ENCODE data around the gene ZNF740. TPM values are rescaled to one million over a fixed set of nuclear protein-coding genes. Genes with fewer than 3 reads are reported as not detected.

ZNF740 gene
- polyA plus RNA-seq, 1 of the 3 experiments (the other 2 are of a cell fraction) = 14.6 TPM

DNA sequence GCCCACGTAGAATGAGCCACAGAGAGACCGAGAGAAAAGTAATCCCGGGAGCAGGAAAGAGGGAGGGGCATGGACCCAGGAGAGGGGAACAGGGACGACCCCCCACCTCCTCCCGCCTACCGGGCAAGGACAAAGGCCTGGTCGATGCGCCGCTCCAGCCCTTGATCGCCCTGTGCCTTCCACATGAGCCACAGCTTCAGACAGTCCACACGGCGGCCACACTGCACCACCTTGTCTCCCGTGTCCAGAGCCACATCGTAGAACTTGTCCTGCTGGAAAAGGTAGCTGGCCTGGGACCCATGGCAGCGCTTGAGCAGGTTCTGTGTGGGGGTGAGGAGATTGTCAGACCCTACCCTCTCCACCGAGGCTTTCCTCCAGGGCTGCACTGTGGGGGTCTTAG, 20.5 kb upstream of the ZNF740 start:
- POLR2A ChIA-PET = interaction anchor here (0.9 to 2.8 kb wide), 6 partner anchors 15 to 38 kb away, joined by 3 to 12 read pairs (median 4); partner anchors contain the start of genes CSAD and ZNF740
- H3K9ac ChIP-seq = no peak overlapping the region
- no peak overlapping the region for H2AFZ ChIP-seq (ENCODE audit: low read depth)
- H4K20me1 ChIP-seq (ENCODE audit: insufficient read depth) = no peaks in the 10 kb centered on the region
- peaks cover 6% of the 10 kb centered on the region for H3F3A ChIP-seq (replicated peaks; ENCODE audit: insufficient read depth)
- peaks cover 0 to 2% of the 10 kb centered on the region in 2 experiments; a peak in 2 of 4 replicates for H3K4me1 ChIP-seq (ENCODE audit: control insufficient read depth in 1 of 2, insufficient read depth in 2 of 2, low read depth in 1 of 2, low read length in 1 of 2)
- 88% methylated on average over 15 of the region's 16 CpGs for WGBS (ENCODE audit: low lambda C conversion rate)
- peak; percentile 31 for DNase-seq
- no peaks in the 10 kb centered on the region for H3K79me2 ChIP-seq (ENCODE audit: insufficient read depth)
- no peaks in the 10 kb centered on the region for H3K9me2 ChIP-seq
- CTCF ChIA-PET = interaction anchor here (0.6 to 12.3 kb wide), 43 partner anchors 8 to 225 kb away, joined by 3 to 272 read pairs (median 7); partner anchors contain the start of genes AAAS, CSAD, ESPL1 and MYG1
- no peaks in the 10 kb centered on the region for H3K9me3 ChIP-seq
- no peaks in the 10 kb centered on the region for H3K36me3 ChIP-seq (replicated peaks in 1 of 2; ENCODE audit: control insufficient read depth in 1 of 2, insufficient read depth in 2 of 2, low read length in 1 of 2)
- no peak overlapping the region for H3K4me3 ChIP-seq (ENCODE audit: low read depth in 2 of 2, low read length in 1 of 2)
- no peaks in the 10 kb centered on the region for H3K27me3 ChIP-seq (ENCODE audit: insufficient read depth)
- no peak overlapping the region for H3K27ac ChIP-seq (ENCODE audit: low read depth in 2 of 2, low read length in 1 of 2)
- H3K4me2 ChIP-seq = no peak overlapping the region
- no peak for TF ChIP-seq EP300 (IDR thresholded peaks at IDR 0.05; ENCODE audit: borderline replicate concordance in 1 of 2, low read depth in 1 of 2, low read length in 1 of 2)

DNA sequence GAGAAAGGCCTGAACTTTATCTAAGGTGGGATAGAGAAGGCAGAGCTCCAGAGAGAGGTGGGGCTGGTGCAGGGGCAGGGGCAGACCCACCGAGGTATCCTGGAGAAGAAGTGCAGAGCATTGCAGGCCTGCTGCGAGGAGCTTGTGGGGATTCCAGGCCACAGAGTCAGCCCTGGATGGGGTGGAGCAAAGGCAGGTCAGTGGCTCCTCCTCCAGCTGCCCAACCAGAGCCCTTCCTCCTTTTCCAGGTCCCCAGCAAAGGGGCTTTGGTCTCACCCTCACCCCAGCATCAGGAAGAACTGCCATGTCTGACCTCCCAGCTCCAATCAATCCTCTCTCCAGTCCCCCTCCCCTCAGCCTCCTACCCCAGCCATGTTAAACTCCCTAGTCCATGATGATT, 19.8 kb upstream of the ZNF740 start:
- Histone ChIP-seq H3F3A (replicated peaks; ENCODE audit: insufficient read depth) (peaks cover 6% of the 10 kb centered on the region), H3K36me3 (replicated peaks in 1 of 2; ENCODE audit: control insufficient read depth in 1 of 2, insufficient read depth in 2 of 2, low read length in 1 of 2) (no peaks in the 10 kb centered on the region), H3K4me1 (ENCODE audit: control insufficient read depth in 1 of 2, insufficient read depth in 2 of 2, low read depth in 1 of 2, low read length in 1 of 2) (peaks cover 0 to 2% of the 10 kb centered on the region in 2 experiments; a peak in 1 of 4 replicates), H3K4me3 (ENCODE audit: low read depth in 2 of 2, low read length in 1 of 2) (no peak overlapping the region), H4K20me1 (ENCODE audit: insufficient read depth) (no peaks in the 10 kb centered on the region), H2AFZ (ENCODE audit: low read depth) (no peak overlapping the region), H3K9me2 (no peaks in the 10 kb centered on the region), H3K9ac (no peak overlapping the region), H3K4me2 (no peak overlapping the region), H3K27me3 (ENCODE audit: insufficient read depth) (no peaks in the 10 kb centered on the region), H3K27ac (ENCODE audit: low read depth in 2 of 2, low read length in 1 of 2) (no peak overlapping the region), H3K9me3 (no peaks in the 10 kb centered on the region), H3K79me2 (ENCODE audit: insufficient read depth) (no peaks in the 10 kb centered on the region)
- WGBS (ENCODE audit: low lambda C conversion rate) = 90% methylated on average over 2 of the region's 2 CpGs
- ChIA-PET CTCF (interaction anchor here (0.9 to 12.3 kb wide), 24 partner anchors 7 to 161 kb away, joined by 3 to 272 read pairs (median 10); partner anchors contain the start of genes AAAS, CSAD, ESPL1 and MYG1), POLR2A (interaction anchor here (0.9 to 2.8 kb wide), 3 partner anchors 20 to 33 kb away, joined by 3 to 12 read pairs (median 4); partner anchors contain the start of genes CSAD and ZNF740)
- TF ChIP-seq, protein P1, sequence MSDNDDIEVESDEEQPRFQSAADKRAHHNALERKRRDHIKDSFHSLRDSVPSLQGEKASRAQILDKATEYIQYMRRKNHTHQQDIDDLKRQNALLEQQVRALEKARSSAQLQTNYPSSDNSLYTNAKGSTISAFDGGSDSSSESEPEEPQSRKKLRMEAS (IDR thresholded peaks at IDR 0.05; ENCODE audit: low read depth) = no peak
- TF ChIP-seq SMC3 (IDR thresholded peaks at IDR 0.05; ENCODE audit: low read depth, low read length) (no peak), CHD2 (IDR thresholded peaks at IDR 0.05; ENCODE audit: low read length, partially characterized antibody) (no peak), YY1 (IDR thresholded peaks at IDR 0.05; ENCODE audit: low read depth) (no peak)
- no peak for DNase-seq

DNA sequence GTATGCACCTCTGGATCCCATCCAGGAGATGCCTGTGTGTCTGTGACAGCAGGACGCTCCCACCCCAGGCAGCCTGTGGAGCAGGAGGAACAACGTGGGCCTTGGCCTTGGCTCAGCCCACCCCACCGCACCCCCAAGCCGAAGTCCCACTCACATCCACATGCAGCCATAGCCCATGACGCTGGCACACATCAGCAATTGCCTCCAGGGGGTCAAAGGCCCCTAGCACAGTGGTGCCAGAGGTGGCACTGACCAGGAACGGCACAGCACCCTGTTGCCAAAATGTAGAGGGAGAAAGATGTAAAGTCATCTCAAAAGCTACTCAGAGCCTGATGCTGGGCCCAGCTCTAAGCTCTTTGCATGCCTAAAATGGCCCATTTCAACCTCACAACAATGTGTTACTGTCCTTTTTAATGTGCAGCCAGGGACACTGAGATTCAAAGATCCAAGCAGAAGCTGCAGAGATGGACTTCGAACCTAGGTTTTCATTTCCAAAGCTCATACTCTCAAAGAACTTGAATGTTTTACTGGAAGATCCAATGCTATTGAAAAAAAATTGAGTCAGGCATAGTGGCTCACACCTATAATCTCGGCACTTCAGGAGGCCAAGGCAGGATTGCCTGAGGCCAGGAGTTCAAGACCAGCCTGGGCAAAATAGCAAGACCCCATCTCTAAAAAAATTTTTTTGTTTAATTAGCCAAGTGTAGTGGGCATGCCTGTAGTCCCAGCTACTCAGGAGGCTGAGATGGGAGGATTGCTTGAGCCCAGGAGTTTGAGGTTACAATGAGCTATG, 19.2 kb upstream of the ZNF740 start:
- ChIA-PET POLR2A (interaction anchor here (2.8 kb wide), 1 partner anchor 19 kb away, joined by 12 read pairs; the partner anchor contains the start of genes CSAD and ZNF740), CTCF (interaction anchor here (0.9 to 12.3 kb wide), 12 partner anchors 16 to 160 kb away, joined by 3 to 272 read pairs (median 14); partner anchors contain the start of genes AAAS, CSAD, MYG1 and SPRYD3)
- H3K27ac ChIP-seq (ENCODE audit: low read depth in 2 of 2, low read length in 1 of 2) = no peak overlapping the region
- H3K36me3 ChIP-seq (replicated peaks in 1 of 2; ENCODE audit: control insufficient read depth in 1 of 2, insufficient read depth in 2 of 2, low read length in 1 of 2) = no peaks in the 10 kb centered on the region
- H3K4me1 ChIP-seq (ENCODE audit: control insufficient read depth in 1 of 2, insufficient read depth in 2 of 2, low read depth in 1 of 2, low read length in 1 of 2) = peaks cover 0 to 2% of the 10 kb centered on the region in 2 experiments; a peak in 1 of 4 replicates
- TF ChIP-seq TEAD4 (IDR thresholded peaks at IDR 0.05; ENCODE audit: borderline replicate concordance, insufficient read depth) = no peak
- no peak for TF ChIP-seq ELF1 (IDR thresholded peaks at IDR 0.05)
- TF ChIP-seq, protein P2, sequence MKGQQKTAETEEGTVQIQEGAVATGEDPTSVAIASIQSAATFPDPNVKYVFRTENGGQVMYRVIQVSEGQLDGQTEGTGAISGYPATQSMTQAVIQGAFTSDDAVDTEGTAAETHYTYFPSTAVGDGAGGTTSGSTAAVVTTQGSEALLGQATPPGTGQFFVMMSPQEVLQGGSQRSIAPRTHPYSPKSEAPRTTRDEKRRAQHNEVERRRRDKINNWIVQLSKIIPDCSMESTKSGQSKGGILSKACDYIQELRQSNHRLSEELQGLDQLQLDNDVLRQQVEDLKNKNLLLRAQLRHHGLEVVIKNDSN (IDR thresholded peaks at IDR 0.05; ENCODE audit: borderline replicate concordance, low read depth) = no peak
- TF ChIP-seq FOSL2 (IDR thresholded peaks at IDR 0.05; ENCODE audit: borderline replicate concordance, low read depth) = no peak
- TF ChIP-seq POLR2AphosphoS5 (IDR thresholded peaks at IDR 0.05; ENCODE audit: low read depth, low read length) = no peak
- no peak for TF ChIP-seq RFX5 (IDR thresholded peaks at IDR 0.05; ENCODE audit: low read length)
- TF ChIP-seq, protein P3, sequence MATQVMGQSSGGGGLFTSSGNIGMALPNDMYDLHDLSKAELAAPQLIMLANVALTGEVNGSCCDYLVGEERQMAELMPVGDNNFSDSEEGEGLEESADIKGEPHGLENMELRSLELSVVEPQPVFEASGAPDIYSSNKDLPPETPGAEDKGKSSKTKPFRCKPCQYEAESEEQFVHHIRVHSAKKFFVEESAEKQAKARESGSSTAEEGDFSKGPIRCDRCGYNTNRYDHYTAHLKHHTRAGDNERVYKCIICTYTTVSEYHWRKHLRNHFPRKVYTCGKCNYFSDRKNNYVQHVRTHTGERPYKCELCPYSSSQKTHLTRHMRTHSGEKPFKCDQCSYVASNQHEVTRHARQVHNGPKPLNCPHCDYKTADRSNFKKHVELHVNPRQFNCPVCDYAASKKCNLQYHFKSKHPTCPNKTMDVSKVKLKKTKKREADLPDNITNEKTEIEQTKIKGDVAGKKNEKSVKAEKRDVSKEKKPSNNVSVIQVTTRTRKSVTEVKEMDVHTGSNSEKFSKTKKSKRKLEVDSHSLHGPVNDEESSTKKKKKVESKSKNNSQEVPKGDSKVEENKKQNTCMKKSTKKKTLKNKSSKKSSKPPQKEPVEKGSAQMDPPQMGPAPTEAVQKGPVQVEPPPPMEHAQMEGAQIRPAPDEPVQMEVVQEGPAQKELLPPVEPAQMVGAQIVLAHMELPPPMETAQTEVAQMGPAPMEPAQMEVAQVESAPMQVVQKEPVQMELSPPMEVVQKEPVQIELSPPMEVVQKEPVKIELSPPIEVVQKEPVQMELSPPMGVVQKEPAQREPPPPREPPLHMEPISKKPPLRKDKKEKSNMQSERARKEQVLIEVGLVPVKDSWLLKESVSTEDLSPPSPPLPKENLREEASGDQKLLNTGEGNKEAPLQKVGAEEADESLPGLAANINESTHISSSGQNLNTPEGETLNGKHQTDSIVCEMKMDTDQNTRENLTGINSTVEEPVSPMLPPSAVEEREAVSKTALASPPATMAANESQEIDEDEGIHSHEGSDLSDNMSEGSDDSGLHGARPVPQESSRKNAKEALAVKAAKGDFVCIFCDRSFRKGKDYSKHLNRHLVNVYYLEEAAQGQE (IDR thresholded peaks at IDR 0.05; ENCODE audit: low read depth, low read length) = no peak
- no peak for TF ChIP-seq GATA2 (CRISPR knock-in tag; IDR thresholded peaks at IDR 0.05)
- no peak overlapping the region for H3K4me3 ChIP-seq (ENCODE audit: low read depth in 2 of 2, low read length in 1 of 2)
- H3K4me2 ChIP-seq = no peak overlapping the region
- peaks cover 6% of the 10 kb centered on the region for H3F3A ChIP-seq (replicated peaks; ENCODE audit: insufficient read depth)
- H3K79me2 ChIP-seq (ENCODE audit: insufficient read depth) = no peaks in the 10 kb centered on the region
- no peaks in the 10 kb centered on the region for H4K20me1 ChIP-seq (ENCODE audit: insufficient read depth)
- no peak overlapping the region for H3K9ac ChIP-seq
- no peak overlapping the region for H2AFZ ChIP-seq (ENCODE audit: low read depth)
- H3K27me3 ChIP-seq (ENCODE audit: insufficient read depth) = no peaks in the 10 kb centered on the region
- 97% methylated on average over 5 of the region's 8 CpGs for WGBS (ENCODE audit: low lambda C conversion rate)
- no peak for DNase-seq
- H3K9me2 ChIP-seq = no peaks in the 10 kb centered on the region
- H3K9me3 ChIP-seq = no peaks in the 10 kb centered on the region
